A549 (cell line): ENCODE results near the gene NDEL1. TPM values are rescaled to one million over a fixed set of nuclear protein-coding genes. Genes with fewer than 3 reads are reported as not detected.

Experiments
- ATAC-seq, 2 experiments: fragments of 200-7000 bp in 1 of 2; fragments of >200 bp in 1 of 2; cut with Nextera tagmentation in 1 of 2; cut with Tn5 transposase in 1 of 2; 3 replicates each; pipeline versions ENCODE4 v1.8.0 to v1.9.1; 2018 to 2020; ENCODE audit warnings: mild to moderate bottlenecking in 1 of 2, moderate library complexity in 1 of 2
- CTCF ChIA-PET: fragments of 300-600 bp; sonication (Branson Sonifier 250); formaldehyde crosslinking; extraction: SDS; loops from one replicate; lab custom pipeline; 2021; ENCODE audit warnings: antibody characterized with exemption, inconsistent platforms; lab: Yijun Ruan, JAX
- POLR2A ChIA-PET: fragments of 350-600 bp; formaldehyde crosslinking; extraction: SDS; loops from one replicate; lab custom pipeline; 2021; ENCODE audit warnings: antibody characterized with exemption, inconsistent platforms; lab: Yijun Ruan, JAX
- DNase-seq, 2 experiments: peaks; one replicate each; pipeline versions ENCODE4 v3.0.0 to v3.0.0-alpha.2; 2011 to 2016; ENCODE audit warnings: low read depth in 1 of 2, low spot score in 1 of 2
- FAIRE-seq: peaks from 2 replicates; lab custom pipeline; 2011; peaks lifted over from hg19 to GRCh38; lab: Jason Lieb, UNC
- H3K27ac ChIP-seq, 2 experiments: fragments of >200 bp; sonication (Bioruptor Twin); formaldehyde crosslinking; 3 replicates each; pipeline ENCODE4 v1.5.1; 2016 to 2017
- H3K4me1 ChIP-seq: fragments of >200 bp; sonication (Bioruptor Twin); formaldehyde crosslinking; 3 replicates; pipeline ENCODE4 v1.6.1; 2016
- H3K4me2 ChIP-seq: fragments of >200 bp; sonication (Bioruptor Twin); formaldehyde crosslinking; 3 replicates; pipeline ENCODE4 v1.6.1; 2016
- H3K4me3 ChIP-seq: fragments of >200 bp; sonication (Bioruptor Twin); formaldehyde crosslinking; 3 replicates; pipeline ENCODE4 v1.5.1; 2016
- H3K9me3 ChIP-seq: fragments of >200 bp; sonication (Bioruptor Twin); formaldehyde crosslinking; 3 replicates; pipeline ENCODE4 v1.6.1; 2016
- ATOH8 ChIP-seq: fragments of 250-450 bp; sonication (Bioruptor Pico); IDR thresholded peaks from 2 replicates; pipeline ENCODE4 v1.5.0; 2020; ENCODE audit warnings: low read depth, mild to moderate bottlenecking, moderate library complexity
- CHD2 ChIP-seq: fragments of 150-350 bp; IDR thresholded peaks from 2 replicates; pipeline ENCODE4 v1.6.1; 2014; ENCODE audit warnings: low read length; ENCODE audit not compliant: partially characterized antibody
- CHD4 ChIP-seq: fragments of 200-600 bp; sonication (generic); IDR thresholded peaks from 2 replicates; pipeline ENCODE4 v1.6.1; 2016; ENCODE audit warnings: antibody characterized with exemption, mild to moderate bottlenecking, borderline replicate concordance
- EHMT2 ChIP-seq: fragments of 200-600 bp; sonication (generic); IDR thresholded peaks from 2 replicates; pipeline ENCODE4 v1.6.1; 2016; ENCODE audit warnings: antibody characterized with exemption, low read depth, mild to moderate bottlenecking, moderate library complexity
- EP300 ChIP-seq, 2 experiments: fragments of >200 bp; sonication (Bioruptor Twin); formaldehyde crosslinking; IDR thresholded peaks; 2 replicates in 1 of 2; 3 replicates in 1 of 2; pipeline ENCODE4 v1.6.1; 2016 to 2017
- FOSB ChIP-seq: fragments of 250-450 bp; sonication (Bioruptor Pico); IDR thresholded peaks from 2 replicates; pipeline ENCODE4 v1.5.0; 2020; ENCODE audit warnings: mild to moderate bottlenecking, moderate library complexity
- FOSL2 ChIP-seq, 2 experiments: fragments of 450-650 bp in 1 of 2; fragments of >200 bp in 1 of 2; sonication (Bioruptor Twin) in 1 of 2; formaldehyde crosslinking; IDR thresholded peaks; 2 replicates each; pipeline versions ENCODE4 v1.5.0 to v1.6.1; 2016 to 2020; ENCODE audit warnings: mild to moderate bottlenecking in 1 of 2, moderate library complexity in 1 of 2
- FOXS1 ChIP-seq: fragments of 250-450 bp; sonication (Bioruptor Pico); IDR thresholded peaks from 2 replicates; pipeline ENCODE4 v1.5.0; 2020; ENCODE audit warnings: mild to moderate bottlenecking, moderate library complexity
- HES2 ChIP-seq: fragments of >200 bp; sonication (Bioruptor Twin); formaldehyde crosslinking; IDR thresholded peaks from 2 replicates; pipeline ENCODE4 v1.6.1; 2016
- HEYL ChIP-seq: fragments of 250-450 bp; sonication (Bioruptor Pico); IDR thresholded peaks from 2 replicates; pipeline ENCODE4 v1.8.0; 2021; ENCODE audit warnings: mild to moderate bottlenecking, moderate library complexity
- HOXA7 ChIP-seq: fragments of 250-450 bp; sonication (Bioruptor Pico); IDR thresholded peaks from 2 replicates; pipeline ENCODE4 v1.5.0; 2020; ENCODE audit warnings: mild to moderate bottlenecking, moderate library complexity
- HOXB5 ChIP-seq: fragments of 250-450 bp; sonication (Bioruptor Pico); IDR thresholded peaks from 2 replicates; pipeline ENCODE4 v1.5.0; 2020; ENCODE audit warnings: mild to moderate bottlenecking, moderate library complexity
- JUNB ChIP-seq: fragments of >200 bp; sonication (Bioruptor Twin); formaldehyde crosslinking; IDR thresholded peaks from 2 replicates; pipeline ENCODE4 v1.6.1; 2016
- KDM1A ChIP-seq: fragments of 200-600 bp; sonication (generic); IDR thresholded peaks from 2 replicates; pipeline ENCODE4 v1.6.1; 2016; ENCODE audit warnings: low read depth, mild to moderate bottlenecking
- KDM5A ChIP-seq: fragments of 200-600 bp; sonication (generic); IDR thresholded peaks from 2 replicates; pipeline ENCODE4 v1.6.1; 2016; ENCODE audit warnings: antibody characterized with exemption, mild to moderate bottlenecking
- MAFK ChIP-seq: fragments of 450-650 bp; IDR thresholded peaks from 2 replicates; pipeline ENCODE4 v1.6.1; 2014; ENCODE audit not compliant: partially characterized antibody
- MAZ ChIP-seq: fragments of 150-350 bp; IDR thresholded peaks from 2 replicates; pipeline ENCODE4 v1.6.1; 2014; ENCODE audit warnings: antibody characterized with exemption, low read depth, low read length, borderline replicate concordance
- NFE2L2 ChIP-seq: fragments of 150-350 bp; conservative IDR thresholded peaks from 2 replicates; pipeline ENCODE4 v1.6.1; 2014; ENCODE audit warnings: low read length
- NPAS2 ChIP-seq: fragments of 250-450 bp; sonication (Bioruptor Pico); IDR thresholded peaks from 2 replicates; pipeline ENCODE4 v1.8.0; 2022; ENCODE audit warnings: mild to moderate bottlenecking, moderate library complexity, borderline replicate concordance
- PHF8 ChIP-seq: fragments of 200-600 bp; sonication (generic); IDR thresholded peaks from 2 replicates; pipeline ENCODE4 v1.6.1; 2016; ENCODE audit warnings: low read depth, mild to moderate bottlenecking, antibody characterized with exemption, moderate library complexity, borderline replicate concordance
- RAD21 ChIP-seq, 2 experiments: fragments of >200 bp in 1 of 2; sonication (Bioruptor Twin) in 1 of 2; formaldehyde crosslinking in 1 of 2; IDR thresholded peaks in 1 of 2; conservative IDR thresholded peaks in 1 of 2; 2 replicates in 1 of 2; 3 replicates in 1 of 2; pipeline ENCODE4 v1.6.1; 2012 to 2018; ENCODE audit warnings: inconsistent platforms in 1 of 2
- RARB ChIP-seq: fragments of 250-450 bp; sonication (Bioruptor Pico); IDR thresholded peaks from 2 replicates; pipeline ENCODE4 v1.8.0; 2021; ENCODE audit warnings: mild to moderate bottlenecking, moderate library complexity
- REST ChIP-seq: fragments of 200-600 bp; sonication (generic); IDR thresholded peaks from 2 replicates; pipeline ENCODE4 v1.6.1; 2016; ENCODE audit warnings: antibody characterized with exemption, mild to moderate bottlenecking, moderate library complexity
- SREBF2 ChIP-seq: fragments of 450-650 bp; IDR thresholded peaks from 2 replicates; pipeline ENCODE4 v1.6.1; 2014; ENCODE audit warnings: mild to moderate bottlenecking, moderate library complexity
- TFCP2L1 ChIP-seq: fragments of 250-450 bp; sonication (Bioruptor Pico); IDR thresholded peaks from 2 replicates; pipeline ENCODE4 v1.5.0; 2021; ENCODE audit warnings: mild to moderate bottlenecking
- USF2 ChIP-seq: fragments of 450-650 bp; IDR thresholded peaks from 2 replicates; pipeline ENCODE4 v1.6.1; 2014; ENCODE audit warnings: antibody characterized with exemption
- ZFP36 ChIP-seq: fragments of 450-650 bp; IDR thresholded peaks from 2 replicates; pipeline ENCODE4 v1.6.1; 2014; ENCODE audit warnings: borderline replicate concordance; ENCODE audit not compliant: partially characterized antibody
- ZNF302 ChIP-seq: fragments of 250-450 bp; sonication (Bioruptor Pico); IDR thresholded peaks from 2 replicates; pipeline ENCODE4 v1.9.0; 2021; ENCODE audit warnings: inconsistent platforms, mild to moderate bottlenecking, moderate library complexity
- ZSCAN20 ChIP-seq: fragments of 250-450 bp; sonication (Bioruptor Pico); IDR thresholded peaks from 2 replicates; pipeline ENCODE4 v1.8.0; 2022; ENCODE audit warnings: mild to moderate bottlenecking, moderate library complexity
- WGBS: methylation state at CpG from one replicate; pipeline ENCODE4 v1.1.6; 2017; ENCODE audit errors: missing lambda C conversion rate; 5-methylcytosine and 5-hydroxymethylcytosine counted together
- polyA plus RNA-seq, 4 experiments: library from polyadenylated mRNA; depleted of rRNA in 3 of 4; stranded (reverse); fragments of >200 nt; fragmentation: RNase III in 1 of 4; extraction: RNeasy Plus Mini Kit Qiagen cat#74134 plus additional on column Dnase treatment in 1 of 4; gene quantifications; 2 replicates in 3 of 4; 3 replicates in 1 of 4; pipeline ENCODE4 v1.2.3, GENCODE V29; 2011 to 2017

NDEL1 gene
- polyA plus RNA-seq, 2 of the 4 experiments (the other 2 are of a cell fraction), result 53.3 to 91.0 TPM

- TF ChIP-seq HEYL (CRISPR knock-in tag), result no peak
- no peak for TF ChIP-seq EP300 (IDR thresholded peaks at IDR 0.05)
- no peak for TF ChIP-seq CHD2
- no peak for TF ChIP-seq MAFK
- no peak for TF ChIP-seq KDM1A
- no peak for TF ChIP-seq HOXB5 (CRISPR knock-in tag)
Observed at GRCh38 chr17:8442310-8442709, 6.6 kb downstream of the NDEL1 start (continued).

GRCh38 chr17:8443756-8444155 lies 8.1 kb downstream of the NDEL1 start:
- no peak for DNase-seq
- CTCF ChIA-PET, result interaction anchor here (1.3 to 1.6 kb wide), 3 partner anchors 9 to 25 kb away, joined by 3 read pairs; no protein-coding TSS in a partner anchor

GRCh38 chr17:8444494-8444893 lies 8.8 kb downstream of the NDEL1 start:
- no peak overlapping the region for H3K27ac ChIP-seq
- WGBS, result 85% methylated on average over 4 of the region's 4 CpGs
- FAIRE-seq, result no peak
- TF ChIP-seq MAZ, result no peak
- no peak for TF ChIP-seq HOXA7 (CRISPR knock-in tag)
- TF ChIP-seq TFCP2L1 (CRISPR knock-in tag), result no peak
- TF ChIP-seq FOXS1 (CRISPR knock-in tag), result no peak
- no peak for TF ChIP-seq FOSB (CRISPR knock-in tag)
- TF ChIP-seq JUNB, result no peak
- no peak for TF ChIP-seq SREBF2
- no peak for TF ChIP-seq HOXB5 (CRISPR knock-in tag)
- no peak for TF ChIP-seq ZFP36
- no peak for TF ChIP-seq HEYL (CRISPR knock-in tag)
- TF ChIP-seq EHMT2, result no peak
- TF ChIP-seq NFE2L2, result no peak
- no peak for TF ChIP-seq REST
- H3K4me2 ChIP-seq, result no peak overlapping the region
- H3K4me1 ChIP-seq, result no peaks in the 10 kb centered on the region
- no peaks in the 10 kb centered on the region for H3K9me3 ChIP-seq
- no peak for ATAC-seq
- no peak for DNase-seq
- CTCF ChIA-PET, result interaction anchor here (1.3 to 1.4 kb wide), 2 partner anchors 8 to 24 kb away, joined by 3 read pairs; no protein-coding TSS in a partner anchor
- no peak overlapping the region for H3K4me3 ChIP-seq
- POLR2A ChIA-PET, result no interaction called here

More at GRCh38 chr17:8443756-8444155, 8.1 kb downstream of the NDEL1 start:
- H3K4me2 ChIP-seq, result no peak overlapping the region
- TF ChIP-seq USF2, result no peak
- no peak for TF ChIP-seq SREBF2
- TF ChIP-seq PHF8, result no peak
- no peak for TF ChIP-seq RAD21 (conservative IDR thresholded peaks at IDR 0.05 in 1 of 2, IDR thresholded peaks at IDR 0.05 in 1 of 2)
- TF ChIP-seq FOSL2 (IDR thresholded peaks at IDR 0.05), result no peak
- TF ChIP-seq FOSL2 (CRISPR knock-in tag; IDR thresholded peaks at IDR 0.05), result no peak
- TF ChIP-seq HOXB5 (CRISPR knock-in tag), result no peak
- TF ChIP-seq NPAS2 (CRISPR knock-in tag), result no peak
- no peak for TF ChIP-seq ATOH8 (CRISPR knock-in tag)
- TF ChIP-seq CHD2, result no peak
- TF ChIP-seq ZFP36, result no peak
- TF ChIP-seq ZNF302, result no peak
- TF ChIP-seq RARB (CRISPR knock-in tag), result no peak
- no peak for TF ChIP-seq CHD4
- TF ChIP-seq ZSCAN20 (CRISPR knock-in tag), result no peak
- no peak for TF ChIP-seq HEYL (CRISPR knock-in tag)
- no peak for TF ChIP-seq HES2
- no peak for TF ChIP-seq KDM5A
- TF ChIP-seq, all 56 proteins: peak for 0
- H3K4me1 ChIP-seq, result no peaks in the 10 kb centered on the region
- H3K27ac ChIP-seq, result no peak overlapping the region
- no peak for ATAC-seq
- no peak overlapping the region for H3K4me3 ChIP-seq
- POLR2A ChIA-PET, result no interaction called here
- 89% methylated on average over 7 of the region's 7 CpGs for WGBS
- no peaks in the 10 kb centered on the region for H3K9me3 ChIP-seq
- FAIRE-seq, result no peak
